Left lung (tissue), 10 donors: ENCODE measurements around the gene PLA2R1. TPM values are rescaled to one million over a fixed set of nuclear protein-coding genes. Genes with fewer than 3 reads are reported as not detected.

ENCODE experiments used
- ATAC-seq: fragments of 200-7000 bp; cut with Tn5 transposase; one replicate; pipeline ENCODE4 v1.9.1; 2020; ENCODE audit warnings: moderate library complexity
- DNase-seq, 4 donors: peaks; one replicate each; pipeline ENCODE4 v3.0.0-alpha.2; 2013 to 2020
- H3K27ac ChIP-seq, 2 donors: fragments of 200-600 bp; sonication (generic) in 1 of 2; one replicate each; pipeline versions ENCODE4 v1.5.0 to v1.8.0; 2020 to 2021
- H3K27me3 ChIP-seq, 2 donors: fragments of 200-600 bp; sonication (generic) in 1 of 2; one replicate each; pipeline versions ENCODE4 v1.5.0 to v1.8.0; 2020 to 2021
- H3K36me3 ChIP-seq, 2 donors: fragments of 200-600 bp; sonication (generic) in 1 of 2; one replicate each; pipeline versions ENCODE4 v1.5.0 to v1.8.0; 2020 to 2021
- H3K4me1 ChIP-seq, 2 donors: fragments of 200-600 bp; one replicate each; pipeline ENCODE4 v1.8.0; 2021
- H3K4me3 ChIP-seq, 2 donors: fragments of 200-600 bp; sonication (generic) in 1 of 2; one replicate each; pipeline versions ENCODE4 v1.5.0 to v1.8.0; 2020 to 2021; ENCODE audit warnings: mild to moderate bottlenecking in 1 of 2
- H3K9me3 ChIP-seq, 2 donors: fragments of 200-600 bp; sonication (generic) in 1 of 2; one replicate each; pipeline versions ENCODE4 v1.5.0 to v1.8.0; 2020 to 2021
- intact Hi-C, 2 donors: fragments of 100-400 bp; cut with DNase I; formaldehyde crosslinking; loops; one replicate each; pipeline versions ENCODE4 v1.11.2 to v1.14.2; 2022
- polyA plus RNA-seq, 6 donors: library from polyadenylated mRNA; unstranded; fragments of 120-200 nt; gene quantifications; one replicate each; pipeline ENCODE4 v1.2.1, GENCODE V29; 2013; ENCODE audit not compliant: insufficient read length in 6 of 6
- total RNA-seq, 2 donors: library from RNA; stranded (reverse); fragmentation: NEBNext Ultra II Directional; extraction: Animal tissue kit (Norgen Biotek cat#: 25700); gene quantifications; one replicate each; pipeline ENCODE4 v1.2.1, GENCODE V29; 2021
- TF ChIP-seq, protein P1 (sequence below), 2 donors: fragments of 200-600 bp; sonication (generic) in 1 of 2; IDR thresholded peaks; one replicate each; pipeline versions ENCODE4 v1.5.0 to v1.8.0; 2021; ENCODE audit warnings: antibody characterized with exemption in 2 of 2
- donor health status: DM: no; HTN: yes; CAD: no.
- donor health status: DM: no; HTN: no; CAD: no.

The PLA2R1 gene
- total and polyA plus RNA-seq, 8 donors: 4.1 to 7.2 (median 5.5) TPM

DNA sequence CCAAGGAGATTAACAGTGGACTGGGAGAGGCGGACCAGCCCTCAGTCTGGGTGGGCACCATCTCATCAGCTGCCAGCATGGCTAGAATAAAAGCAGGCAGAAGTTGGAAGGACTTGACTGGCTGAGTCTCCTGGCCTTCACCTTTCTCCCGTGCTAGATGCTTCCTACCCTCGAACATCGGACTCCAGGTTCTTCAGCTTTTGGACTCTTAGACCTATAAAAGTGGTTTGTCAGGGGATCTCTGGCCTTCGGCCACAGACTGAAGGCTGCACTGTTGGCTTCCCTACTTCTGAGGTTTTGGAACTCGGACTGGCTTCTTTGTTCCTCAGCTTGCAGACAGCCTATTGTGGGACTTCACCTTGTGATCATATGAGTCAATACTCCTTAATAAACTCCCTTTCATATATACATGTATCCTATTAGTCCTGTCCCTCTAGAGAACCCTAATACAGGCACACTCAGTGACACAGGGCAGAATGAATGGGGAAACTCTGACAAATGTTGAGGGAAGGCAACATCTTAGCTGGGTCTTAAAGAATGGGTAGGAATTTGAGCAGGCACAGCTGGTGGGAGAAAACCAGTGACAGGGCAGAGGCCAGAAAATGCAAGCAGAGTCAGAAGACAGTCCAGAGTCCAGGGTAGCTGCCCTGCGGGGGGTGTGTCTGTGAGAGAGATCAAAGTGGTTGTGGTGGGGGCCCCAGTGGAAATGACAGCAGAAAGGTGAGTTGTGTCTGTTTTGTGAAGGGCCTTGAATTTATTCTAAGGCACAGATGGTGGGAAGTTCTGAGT lies 156.3 kb downstream of the PLA2R1 start:
- H3K4me3 ChIP-seq: no peak overlapping the region
- no peaks in the 10 kb centered on the region for H3K27me3 ChIP-seq
- H3K9me3 ChIP-seq: no peaks in the 10 kb centered on the region
- ATAC-seq (no peak), DNase-seq (no peak)
- TF ChIP-seq, protein P1, sequence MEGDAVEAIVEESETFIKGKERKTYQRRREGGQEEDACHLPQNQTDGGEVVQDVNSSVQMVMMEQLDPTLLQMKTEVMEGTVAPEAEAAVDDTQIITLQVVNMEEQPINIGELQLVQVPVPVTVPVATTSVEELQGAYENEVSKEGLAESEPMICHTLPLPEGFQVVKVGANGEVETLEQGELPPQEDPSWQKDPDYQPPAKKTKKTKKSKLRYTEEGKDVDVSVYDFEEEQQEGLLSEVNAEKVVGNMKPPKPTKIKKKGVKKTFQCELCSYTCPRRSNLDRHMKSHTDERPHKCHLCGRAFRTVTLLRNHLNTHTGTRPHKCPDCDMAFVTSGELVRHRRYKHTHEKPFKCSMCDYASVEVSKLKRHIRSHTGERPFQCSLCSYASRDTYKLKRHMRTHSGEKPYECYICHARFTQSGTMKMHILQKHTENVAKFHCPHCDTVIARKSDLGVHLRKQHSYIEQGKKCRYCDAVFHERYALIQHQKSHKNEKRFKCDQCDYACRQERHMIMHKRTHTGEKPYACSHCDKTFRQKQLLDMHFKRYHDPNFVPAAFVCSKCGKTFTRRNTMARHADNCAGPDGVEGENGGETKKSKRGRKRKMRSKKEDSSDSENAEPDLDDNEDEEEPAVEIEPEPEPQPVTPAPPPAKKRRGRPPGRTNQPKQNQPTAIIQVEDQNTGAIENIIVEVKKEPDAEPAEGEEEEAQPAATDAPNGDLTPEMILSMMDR (IDR thresholded peaks at IDR 0.05): no peak
- peaks cover 0 to 29% of the 10 kb centered on the region in 2 donors for H3K4me1 ChIP-seq
- H3K27ac ChIP-seq: no peak overlapping the region
- intact Hi-C loops: no loop called here
- no peaks in the 10 kb centered on the region for H3K36me3 ChIP-seq

DNA sequence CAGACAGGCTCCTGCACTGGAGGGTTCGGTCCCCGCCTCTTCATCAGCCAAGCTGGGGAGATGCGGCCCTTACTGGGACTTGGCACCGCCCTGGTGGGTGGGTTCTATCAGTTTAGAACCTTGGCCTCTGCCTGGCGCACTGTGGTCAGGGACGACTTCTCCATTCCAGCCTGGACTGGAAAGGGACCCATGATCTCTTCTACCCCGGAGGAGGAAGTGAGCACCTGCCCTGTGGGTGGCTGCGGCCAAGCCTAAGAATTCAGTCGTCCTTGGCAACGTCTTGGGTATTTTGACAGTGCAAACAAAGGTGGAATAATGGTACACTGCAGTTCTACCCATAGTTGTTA lies 157.5 kb downstream of the PLA2R1 start:
- Histone ChIP-seq H3K27ac (peak overlapping the region; percentile 31 to 86), H3K27me3 (no peaks in the 10 kb centered on the region), H3K4me3 (peak overlapping the region; percentile 55 to 73), H3K4me1 (peaks cover 0 to 29% of the 10 kb centered on the region in 2 donors), H3K36me3 (no peaks in the 10 kb centered on the region), H3K9me3 (no peaks in the 10 kb centered on the region)
- TF ChIP-seq, protein P1 (IDR thresholded peaks at IDR 0.05): no peak
- peak; percentile 82 for ATAC-seq
- DNase-seq: peak in 2 of 4 donors; percentile 82 to 88
- intact Hi-C loops: no loop called here

DNA sequence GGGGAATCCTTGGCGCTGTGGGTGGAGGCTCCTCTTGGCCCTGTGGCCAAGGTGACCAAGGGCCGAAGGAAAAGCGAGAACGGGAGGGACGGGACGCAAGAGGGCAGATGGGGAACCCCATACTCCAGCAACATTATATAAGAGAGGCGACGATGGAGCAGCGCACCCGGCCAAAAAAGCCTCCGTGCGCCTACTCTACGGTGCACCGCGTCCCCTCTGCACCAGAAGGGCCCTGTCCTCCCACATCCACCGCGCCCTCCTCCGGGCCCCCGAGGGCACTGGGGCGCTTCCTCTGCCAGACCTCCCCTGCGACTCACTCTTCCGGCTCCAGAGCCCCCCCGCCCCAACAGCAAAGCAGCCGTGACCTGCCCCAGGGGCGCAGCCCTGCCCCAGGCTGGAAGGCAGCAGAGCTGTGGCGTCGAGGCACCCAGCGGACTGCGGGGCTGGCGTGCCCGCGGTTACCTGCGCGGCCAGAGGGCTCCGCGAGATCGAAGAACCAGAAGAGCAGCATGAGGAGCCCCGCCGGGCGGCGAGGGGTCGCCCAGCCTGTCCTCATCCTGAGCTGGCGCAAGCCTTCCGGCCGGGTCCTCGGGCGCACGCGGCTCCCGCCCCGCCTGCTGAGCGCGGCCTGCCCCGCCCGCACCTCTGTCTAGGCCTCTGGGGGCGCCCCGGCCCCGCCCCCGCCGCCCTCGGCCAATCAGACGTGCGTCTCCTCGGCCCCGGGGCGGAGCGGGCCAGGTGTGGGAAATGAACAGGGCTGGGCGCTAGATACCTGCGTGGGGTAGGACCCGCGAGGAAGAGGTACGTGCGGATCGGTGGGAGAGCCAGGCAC lies 158.1 kb downstream of the PLA2R1 start, which contains the start of gene LY75:
TSS of gene LY75 (minus strand) at position 630 of the 832 bp plus-strand sequence.
- TF ChIP-seq, protein P1 (IDR thresholded peaks at IDR 0.05): no peak
- no peaks in the 10 kb centered on the region for H3K27me3 ChIP-seq
- DNase-seq: peak in 3 of 4 donors; percentile 53 to 94 (median 76)
- intact Hi-C loops: no loop called here
- no peaks in the 10 kb centered on the region for H3K36me3 ChIP-seq
- peaks cover 0 to 29% of the 10 kb centered on the region in 2 donors for H3K4me1 ChIP-seq
- peak; percentile 97 for ATAC-seq
- no peaks in the 10 kb centered on the region for H3K9me3 ChIP-seq
- peak within 1 kb of the TSS; percentile 55 to 73 for H3K4me3 ChIP-seq
- peak within 1 kb of the TSS; percentile 31 to 86 for H3K27ac ChIP-seq

DNA sequence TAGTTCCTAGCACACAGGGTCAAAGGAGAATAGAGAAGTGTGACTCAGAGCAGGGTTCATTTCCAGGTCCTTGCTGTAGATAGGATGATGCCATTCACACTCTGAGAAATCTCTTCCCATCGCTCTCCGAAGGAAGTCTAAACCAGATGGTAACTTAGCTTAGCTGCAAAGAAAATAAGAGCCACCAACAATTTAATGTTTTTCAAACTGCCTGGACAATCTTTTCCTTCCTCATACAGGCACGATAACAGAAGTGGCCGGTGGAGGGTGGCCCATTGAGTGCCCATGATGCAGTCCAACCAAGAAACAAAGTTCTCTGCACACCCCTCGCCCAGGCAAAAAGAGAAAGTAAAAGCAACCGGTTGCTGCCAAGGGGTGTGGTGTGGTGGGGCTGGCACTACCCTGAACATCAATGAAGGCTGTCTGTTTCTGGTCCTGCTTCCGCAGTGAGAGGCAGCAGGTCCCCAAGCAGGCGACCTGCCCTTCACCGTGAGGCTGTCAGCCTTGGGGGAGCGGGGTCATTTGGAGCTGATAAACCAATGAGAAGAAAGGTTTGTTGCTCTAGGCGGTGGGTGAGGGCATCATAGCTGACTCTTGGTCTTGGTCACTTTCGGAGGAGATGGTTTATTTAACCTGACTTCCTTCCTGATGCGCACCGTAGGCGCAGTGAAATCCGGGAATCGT lies 158.8 kb downstream of the PLA2R1 start:
- Histone ChIP-seq H3K36me3 (no peaks in the 10 kb centered on the region), H3K9me3 (no peaks in the 10 kb centered on the region), H3K4me1 (peaks cover 0 to 29% of the 10 kb centered on the region in 2 donors), H3K27me3 (no peaks in the 10 kb centered on the region), H3K27ac (peak overlapping the region; percentile 31 to 86), H3K4me3 (peak overlapping the region; percentile 55 to 73)
- TF ChIP-seq, protein P1 (IDR thresholded peaks at IDR 0.05): no peak
- peak in 2 of 4 donors; percentile 46 to 63 for DNase-seq
- peak; percentile 54 for ATAC-seq
- intact Hi-C loops: no loop called here
